ENCODE data around the gene ARMC3. TPM values are rescaled to one million over a fixed set of nuclear protein-coding genes. Genes with fewer than 3 reads are reported as not detected.

ARMC3 gene
- total and polyA plus RNA-seq, 2 experiments from 2014 or later = 0.24 TPM; not detected in 1

- no peak for TF ChIP-seq EZH2 (IDR thresholded peaks at IDR 0.05; ENCODE audit: low read depth, unreplicated experiment)
- no peak for TF ChIP-seq POLR2AphosphoS5 (IDR thresholded peaks at IDR 0.05; ENCODE audit: low read depth)
- TF ChIP-seq EZH2phosphoT487 (IDR thresholded peaks at IDR 0.05; ENCODE audit: unreplicated experiment) = no peak
- no peak for TF ChIP-seq ETS1 (IDR thresholded peaks at IDR 0.05)
- no peak for TF ChIP-seq CREB1 (CRISPR knock-in tag; IDR thresholded peaks at IDR 0.05; ENCODE audit: low read depth)
- TF ChIP-seq CTCF (conservative IDR thresholded peaks at IDR 0.05; ENCODE audit: low read depth in 2 of 2) = no peak
- TF ChIP-seq NANOG (IDR thresholded peaks at IDR 0.05; ENCODE audit: borderline replicate concordance) = no peak
- TF ChIP-seq STAT1 (IDR thresholded peaks at IDR 0.05; ENCODE audit: unreplicated experiment) = no peak
- TF ChIP-seq REST (IDR thresholded peaks at IDR 0.05; ENCODE audit: unreplicated experiment) = no peak
- TF ChIP-seq ZNF114 (CRISPR knock-in tag; IDR thresholded peaks at IDR 0.05) = no peak
Measured at GRCh38 chr10:22942437-22942836, 14.6 kb downstream of the ARMC3 start (continued).

- H3K9me3 Mint-ChIP-seq = peaks cover 18% of the 10 kb centered on the region
- Histone ChIP-seq H3K9me2 (ENCODE audit: insufficient read depth) (no peaks in the 10 kb centered on the region), H4K20me1 (replicated peaks; ENCODE audit: insufficient read depth) (no peaks in the 10 kb centered on the region), H3K4me3 (no peak overlapping the region), H3K36me3 (ENCODE audit: insufficient read depth) (no peaks in the 10 kb centered on the region), H2AFZ (no peak overlapping the region), H3K27ac (ENCODE audit: low read depth) (no peak overlapping the region), H3F3A (replicated peaks; ENCODE audit: low read depth) (no peaks in the 10 kb centered on the region), H3K4me2 (no peak overlapping the region), H3K4me1 (ENCODE audit: insufficient read depth) (no peaks in the 10 kb centered on the region), H3K27me3 (ENCODE audit: insufficient read depth) (no peaks in the 10 kb centered on the region), H3K79me2 (replicated peaks; ENCODE audit: insufficient read depth) (no peaks in the 10 kb centered on the region)
- ATAC-seq (no peak), DNase-seq (ENCODE audit: low spot score) (no peak)
- H3K4me1 Mint-ChIP-seq = no peaks in the 10 kb centered on the region
- no peak overlapping the region for H3K4me3 Mint-ChIP-seq
- no peak overlapping the region for H3K27ac Mint-ChIP-seq
- H3K27me3 Mint-ChIP-seq (ENCODE audit: insufficient read depth, low read depth, poor library complexity) = no peaks in the 10 kb centered on the region
- H3K36me3 Mint-ChIP-seq (ENCODE audit: low read depth) = peaks cover 11% of the 10 kb centered on the region
- TF ChIP-seq CREB1 (CRISPR knock-in tag; IDR thresholded peaks at IDR 0.05; ENCODE audit: low read depth) = no peak
- no peak for TF ChIP-seq NANOG (IDR thresholded peaks at IDR 0.05; ENCODE audit: borderline replicate concordance)
- no peak for TF ChIP-seq EZH2phosphoT487 (IDR thresholded peaks at IDR 0.05; ENCODE audit: unreplicated experiment)
- no peak for TF ChIP-seq POLR2AphosphoS5 (IDR thresholded peaks at IDR 0.05; ENCODE audit: low read depth)
- TF ChIP-seq ZNF114 (CRISPR knock-in tag; IDR thresholded peaks at IDR 0.05) = no peak
- no peak for TF ChIP-seq ETS1 (IDR thresholded peaks at IDR 0.05)
- no peak for TF ChIP-seq CTCF (conservative IDR thresholded peaks at IDR 0.05; ENCODE audit: low read depth in 2 of 2)
- TF ChIP-seq JUNB (IDR thresholded peaks at IDR 0.05; ENCODE audit: unreplicated experiment) = no peak
- no peak for TF ChIP-seq REST (IDR thresholded peaks at IDR 0.05; ENCODE audit: unreplicated experiment)
Measured at GRCh38 chr10:22945934-22946673, 18.3 kb downstream of the ARMC3 start.

Measured in GM23338 (cell line).